ENCODE data around the gene SNAI1.

Gene SNAI1

GRCh38 chr20:49981218-49982071, 1.3 kb upstream of the SNAI1 start:
- no peak for DNase-seq (ENCODE audit: low spot score)

GRCh38 chr20:49982072-49982345, 771 bp upstream of the SNAI1 start:
- ChIA-PET CTCF (interaction anchor here (0.6 to 7.6 kb wide), 11 partner anchors 12 to 1526 kb away, joined by 3 to 416 read pairs (median 3); no protein-coding TSS in a partner anchor), POLR2A (ENCODE audit: low non-redundant PET) (interaction anchor here (1.0 kb wide), 1 partner anchor 88 kb away, joined by 3 read pairs; no protein-coding TSS in a partner anchor)
- TF ChIP-seq CTCF (conservative IDR thresholded peaks at IDR 0.05; ENCODE audit: low read depth) = no peak
- no peak for DNase-seq (ENCODE audit: low spot score)
- H3K27ac ChIP-seq = no peak overlapping the region

More at GRCh38 chr20:49981218-49982071, 1.3 kb upstream of the SNAI1 start:
- POLR2A ChIA-PET (ENCODE audit: low non-redundant PET) = interaction anchor here (1.0 to 1.3 kb wide), 2 partner anchors 88 to 89 kb away, joined by 3 to 4 read pairs; no protein-coding TSS in a partner anchor
- TF ChIP-seq CTCF (conservative IDR thresholded peaks at IDR 0.05; ENCODE audit: low read depth) = no peak
- H3K27ac ChIP-seq = no peak overlapping the region
- CTCF ChIA-PET = interaction anchor here (0.6 to 7.6 kb wide), 13 partner anchors 9 to 785 kb away, joined by 3 to 416 read pairs (median 3); no protein-coding TSS in a partner anchor

- ChIA-PET POLR2A (ENCODE audit: low non-redundant PET) (no interaction called here), CTCF (interaction anchor here (1.1 to 7.6 kb wide), 2 partner anchors 88 to 100 kb away, joined by 3 to 416 read pairs; no protein-coding TSS in a partner anchor)
- no peak for DNase-seq (ENCODE audit: low spot score)
- H3K27ac ChIP-seq = no peak overlapping the region
- TF ChIP-seq CTCF (conservative IDR thresholded peaks at IDR 0.05; ENCODE audit: low read depth) = no peak
These were observed 505 bp downstream of the SNAI1 start for GRCh38 chr20:49983123-49983847.

GRCh38 chr20:49983848-49984408, 1.1 kb downstream of the SNAI1 start:
- TF ChIP-seq CTCF (conservative IDR thresholded peaks at IDR 0.05; ENCODE audit: low read depth) = no peak
- ChIA-PET CTCF (interaction anchor here (0.5 to 7.6 kb wide), 3 partner anchors 87 to 235 kb away, joined by 3 to 416 read pairs (median 4); no protein-coding TSS in a partner anchor), POLR2A (ENCODE audit: low non-redundant PET) (no interaction called here)
- H3K27ac ChIP-seq = no peak overlapping the region
- DNase-seq (ENCODE audit: low spot score) = no peak

- no peak for DNase-seq (ENCODE audit: low spot score)
- no peak for TF ChIP-seq CTCF (conservative IDR thresholded peaks at IDR 0.05; ENCODE audit: low read depth)
- CTCF ChIA-PET = interaction anchor here (0.5 to 7.6 kb wide), 3 partner anchors 86 to 235 kb away, joined by 3 to 416 read pairs (median 4); no protein-coding TSS in a partner anchor
- POLR2A ChIA-PET (ENCODE audit: low non-redundant PET) = no interaction called here
- H3K27ac ChIP-seq = no peak overlapping the region
These were observed 1.8 kb downstream of the SNAI1 start for GRCh38 chr20:49984426-49985153.
